SH-SY5Y (cell line): ENCODE results near the gene TRPV5.

ENCODE experiments used
- GATA2 ChIP-seq: IDR thresholded peaks from 2 replicates; pipeline ENCODE4 v1.6.1; 2011; ENCODE audit warnings: mild to moderate bottlenecking, low read depth, low read length
- GATA3 ChIP-seq: IDR thresholded peaks from 2 replicates; pipeline ENCODE4 v1.6.1; 2011; ENCODE audit warnings: low read depth, mild to moderate bottlenecking, low read length, moderate library complexity

TRPV5 gene

DNA sequence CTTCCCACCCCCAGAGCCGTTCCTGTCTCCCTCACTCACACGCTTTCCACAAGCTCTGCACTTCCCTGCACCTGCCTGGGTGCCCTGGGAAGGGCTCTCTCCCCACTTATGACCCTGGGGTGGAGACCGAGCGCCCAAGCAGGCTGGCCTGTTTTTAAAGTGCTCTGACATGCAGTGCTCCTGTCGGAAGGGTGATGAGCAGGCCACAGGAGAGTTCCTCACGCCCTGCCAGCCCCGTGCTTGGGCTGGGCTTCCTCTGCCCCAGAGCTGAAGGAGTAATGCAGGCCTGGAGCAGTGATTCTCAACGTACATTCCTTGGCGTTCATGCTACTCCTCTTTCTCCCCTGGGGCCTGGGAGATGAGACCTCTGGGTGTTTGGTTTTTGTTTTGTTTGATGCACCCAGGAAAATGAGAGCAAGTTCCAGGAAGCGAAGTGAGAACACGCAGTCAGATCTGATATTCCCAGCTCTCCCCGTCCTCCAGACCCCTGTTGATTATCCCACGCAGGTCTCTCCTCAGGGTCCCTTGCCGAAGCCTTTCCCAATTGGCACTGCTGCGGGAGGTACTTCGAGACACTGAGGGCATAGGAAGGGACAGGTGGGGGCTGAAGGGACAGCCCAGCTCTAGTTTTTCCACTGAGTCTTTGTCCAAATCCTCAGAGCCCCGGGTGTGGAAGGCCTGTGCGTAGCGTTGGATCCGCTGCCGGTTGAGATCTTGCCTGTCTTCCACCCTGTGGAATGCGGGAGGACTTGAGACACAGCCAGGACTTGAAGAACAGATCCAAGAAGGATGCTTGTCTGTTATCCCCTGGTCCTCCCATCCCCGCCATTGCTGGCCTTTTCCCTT lies 62.1 kb downstream of the TRPV5 start:
- TF ChIP-seq GATA2, result no peak
- no peak for TF ChIP-seq GATA3

DNA sequence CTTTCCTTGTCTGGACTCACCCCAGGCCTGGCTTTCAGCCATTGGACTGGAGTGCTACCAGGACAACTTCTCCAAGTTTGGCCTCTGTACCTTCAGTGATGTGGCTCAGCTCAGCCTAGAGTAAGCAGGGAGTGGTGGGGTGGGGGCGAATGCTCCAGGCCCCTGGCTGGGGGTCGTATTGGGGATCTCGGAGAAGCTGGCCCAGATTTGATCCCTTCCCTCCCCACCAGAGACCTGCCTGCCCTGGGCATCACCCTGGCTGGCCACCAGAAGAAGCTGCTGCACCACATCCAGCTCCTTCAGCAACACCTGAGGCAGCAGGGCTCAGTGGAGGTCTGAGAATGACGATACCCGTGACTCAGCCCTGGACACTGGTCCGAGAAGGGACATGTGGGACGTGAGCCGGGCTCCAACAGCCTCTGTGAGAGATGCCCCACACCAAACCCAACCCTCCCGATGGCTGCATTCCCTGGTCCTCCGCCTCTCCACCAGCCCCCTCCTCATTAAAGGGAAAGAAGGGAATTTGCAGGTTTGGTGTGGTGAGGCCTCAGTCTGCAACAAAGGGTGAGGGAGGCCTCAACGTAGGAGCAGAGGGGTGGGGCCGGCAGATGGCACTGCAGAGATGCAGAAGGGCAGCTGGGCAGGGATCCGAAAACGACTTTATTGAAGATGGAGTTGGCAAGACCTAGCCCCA lies 62.8 kb downstream of the TRPV5 start:
- TF ChIP-seq GATA2 (no peak), GATA3 (no peak)

DNA sequence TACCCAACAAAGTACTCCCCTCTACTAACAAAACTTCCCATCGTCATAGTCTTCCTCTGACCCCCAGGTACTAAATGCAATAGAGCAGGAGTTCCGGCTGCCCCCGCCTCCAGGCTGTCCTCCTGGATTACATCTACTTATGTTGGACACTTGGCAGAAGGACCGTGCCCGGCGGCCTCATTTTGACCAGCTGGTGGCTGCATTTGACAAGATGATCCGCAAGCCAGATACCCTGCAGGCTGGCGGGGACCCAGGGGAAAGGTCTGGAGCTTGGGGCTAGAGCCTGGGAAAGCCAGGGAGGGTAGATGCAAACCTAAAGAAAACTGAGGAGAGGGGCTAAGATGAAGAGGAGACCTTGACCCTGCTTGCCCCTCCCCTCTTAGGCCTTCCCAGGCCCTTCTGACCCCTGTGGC lies 63.4 kb downstream of the TRPV5 start:
- TF ChIP-seq GATA2 (no peak), GATA3 (no peak)

DNA sequence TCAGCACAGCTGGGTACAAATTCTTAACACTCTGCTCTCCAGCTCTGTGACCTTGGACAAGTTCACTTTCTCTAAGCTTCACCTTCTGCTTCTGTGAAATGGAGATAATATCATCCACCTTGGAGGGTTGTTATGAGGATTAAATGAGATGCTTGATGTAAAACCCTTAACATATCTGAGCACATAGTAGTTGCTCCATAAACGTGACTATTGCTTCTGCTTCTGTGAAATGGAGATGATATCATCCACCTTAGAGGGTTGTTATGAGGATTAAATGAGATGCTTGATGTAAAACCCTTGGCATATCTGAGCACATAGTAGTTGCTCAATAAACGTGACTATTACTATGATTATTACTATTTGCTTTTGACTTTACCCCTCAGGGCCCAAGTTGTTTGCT lies 64.1 kb downstream of the TRPV5 start:
- TF ChIP-seq GATA3 (no peak), GATA2 (no peak)

DNA sequence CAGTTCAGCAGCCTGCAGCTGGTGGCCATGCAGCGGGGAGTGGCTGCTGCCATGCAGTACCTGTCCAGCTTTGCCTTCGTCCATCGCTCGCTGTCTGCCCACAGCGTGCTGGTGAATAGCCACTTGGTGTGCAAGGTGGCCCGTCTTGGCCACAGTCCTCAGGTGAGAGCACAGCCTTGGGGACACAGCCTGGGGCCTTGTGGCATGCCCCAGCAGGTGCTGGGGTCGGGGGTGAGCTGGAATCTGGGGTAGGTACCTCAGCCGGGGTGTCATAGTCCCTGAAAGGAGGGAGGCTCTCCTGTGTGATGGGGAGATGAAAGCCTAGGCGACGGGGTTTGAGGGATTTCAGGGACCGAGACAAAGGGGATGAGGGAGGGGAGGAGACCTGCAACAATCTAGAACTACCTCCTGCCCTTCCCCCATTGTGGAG lies 64.5 kb downstream of the TRPV5 start:
- TF ChIP-seq GATA2, result no peak
- TF ChIP-seq GATA3, result no peak

DNA sequence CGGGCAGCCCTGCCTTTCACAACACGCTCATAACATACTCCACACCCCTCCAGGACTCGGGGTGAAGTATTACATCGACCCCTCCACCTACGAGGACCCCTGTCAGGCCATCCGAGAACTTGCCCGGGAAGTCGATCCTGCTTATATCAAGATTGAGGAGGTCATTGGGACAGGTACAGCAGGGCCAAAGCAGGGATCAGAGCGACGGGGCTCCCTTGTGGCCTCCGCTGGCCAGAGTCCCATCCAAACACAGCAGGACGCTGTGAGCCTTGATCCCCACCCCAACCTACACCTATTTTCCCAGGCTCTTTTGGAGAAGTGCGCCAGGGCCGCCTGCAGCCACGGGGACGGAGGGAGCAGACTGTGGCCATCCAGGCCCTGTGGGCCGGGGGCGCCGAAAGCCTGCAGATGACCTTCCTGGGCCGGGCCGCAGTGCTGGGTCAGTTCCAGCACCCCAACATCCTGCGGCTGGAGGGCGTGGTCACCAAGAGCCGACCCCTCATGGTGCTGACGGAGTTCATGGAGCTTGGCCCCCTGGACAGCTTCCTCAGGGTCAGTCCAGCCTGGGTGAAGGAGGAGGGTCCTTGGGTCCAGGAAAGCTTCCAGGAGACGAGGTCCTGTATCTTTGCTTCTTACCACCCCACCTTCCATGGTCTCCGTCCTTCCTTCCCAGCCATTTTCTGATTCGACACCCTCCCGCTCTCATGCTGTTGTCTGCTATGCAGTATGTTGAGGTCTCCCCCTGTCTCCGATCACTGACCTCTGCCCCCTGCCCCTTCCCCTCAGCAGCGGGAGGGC lies 65.2 kb downstream of the TRPV5 start:
- TF ChIP-seq GATA3, result no peak
- no peak for TF ChIP-seq GATA2

DNA sequence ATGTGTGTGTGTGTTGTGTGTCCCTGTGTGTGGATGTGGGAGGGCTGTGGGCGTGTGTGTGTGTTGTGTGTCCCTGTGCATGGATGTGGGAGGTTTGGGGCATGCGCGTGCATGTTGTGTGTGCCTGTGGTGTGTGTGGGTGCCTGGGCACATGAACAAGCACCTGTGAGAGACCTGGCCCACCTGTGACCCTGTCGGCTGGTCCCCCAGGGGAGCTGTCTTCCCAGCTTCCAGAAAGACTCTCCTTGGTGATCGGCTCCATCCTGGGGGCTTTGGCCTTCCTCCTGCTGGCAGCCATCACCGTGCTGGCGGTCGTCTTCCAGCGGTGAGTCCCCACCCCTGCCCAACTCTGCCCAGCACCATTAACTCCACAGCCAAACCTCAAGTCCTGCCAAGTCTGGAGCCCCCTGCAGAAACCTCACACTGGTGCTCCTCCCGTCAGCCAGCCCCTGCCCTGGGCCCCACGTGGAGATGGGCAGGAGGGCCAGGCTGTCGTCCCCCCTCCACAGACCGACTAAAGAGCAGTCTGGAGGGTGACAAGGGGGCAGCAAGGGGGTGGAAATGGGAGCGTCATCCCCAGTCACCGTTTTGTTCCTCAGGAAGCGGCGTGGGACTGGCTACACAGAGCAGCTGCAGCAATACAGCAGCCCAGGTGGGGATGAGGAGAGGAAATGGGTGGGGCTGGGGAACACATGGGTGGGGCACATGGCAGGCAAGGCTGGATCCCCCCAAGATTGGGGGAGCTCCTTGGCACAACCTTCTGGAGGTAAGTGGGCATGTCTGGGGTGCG lies 66.0 kb downstream of the TRPV5 start:
- TF ChIP-seq GATA3 (no peak), GATA2 (no peak)

DNA sequence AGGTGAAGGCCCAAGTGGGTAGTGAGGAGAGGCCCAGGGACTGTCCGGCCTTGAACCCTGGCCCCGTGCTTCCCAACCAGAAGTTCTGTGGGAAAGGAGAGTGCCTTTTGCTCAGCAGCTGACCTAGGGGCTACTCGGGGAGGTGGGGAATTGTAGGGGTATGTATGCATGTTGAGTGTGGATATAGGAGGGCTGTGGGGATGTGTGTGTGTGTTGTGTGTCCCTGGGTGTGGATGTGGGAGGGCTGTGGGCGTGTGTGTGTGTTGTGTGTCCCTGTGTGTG lies 66.5 kb downstream of the TRPV5 start:
- TF ChIP-seq GATA2, result no peak
- no peak for TF ChIP-seq GATA3

DNA sequence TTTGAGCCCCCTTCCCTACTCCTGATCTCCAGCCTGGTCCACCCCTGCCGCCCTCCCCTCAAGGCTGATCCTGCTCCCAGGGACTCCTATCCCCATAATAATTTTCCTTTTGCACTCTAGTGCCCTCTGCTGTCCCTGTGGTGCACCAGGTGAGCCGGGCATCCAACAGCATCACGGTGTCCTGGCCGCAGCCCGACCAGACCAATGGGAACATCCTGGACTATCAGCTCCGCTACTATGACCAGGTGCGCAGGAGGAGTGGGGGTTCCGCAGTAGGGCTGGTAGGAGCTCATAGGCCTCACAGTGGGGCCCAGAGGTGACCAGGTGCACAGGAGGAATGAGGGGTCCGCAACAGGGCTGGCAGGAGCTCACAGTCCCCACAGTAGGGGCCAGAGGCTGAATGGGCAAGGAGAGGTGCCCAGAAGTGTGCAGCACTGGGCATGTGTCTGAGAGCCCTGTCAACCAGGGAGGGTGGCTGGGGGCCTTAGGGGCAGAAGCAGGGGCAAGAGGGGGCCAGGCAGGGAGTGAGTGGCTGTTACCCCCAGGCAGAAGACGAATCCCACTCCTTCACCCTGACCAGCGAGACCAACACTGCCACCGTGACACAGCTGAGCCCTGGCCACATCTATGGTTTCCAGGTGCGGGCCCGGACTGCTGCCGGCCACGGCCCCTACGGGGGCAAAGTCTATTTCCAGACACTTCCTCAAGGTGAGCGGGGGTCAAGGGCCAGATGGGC lies 67.0 kb downstream of the TRPV5 start:
- no peak for TF ChIP-seq GATA2

DNA sequence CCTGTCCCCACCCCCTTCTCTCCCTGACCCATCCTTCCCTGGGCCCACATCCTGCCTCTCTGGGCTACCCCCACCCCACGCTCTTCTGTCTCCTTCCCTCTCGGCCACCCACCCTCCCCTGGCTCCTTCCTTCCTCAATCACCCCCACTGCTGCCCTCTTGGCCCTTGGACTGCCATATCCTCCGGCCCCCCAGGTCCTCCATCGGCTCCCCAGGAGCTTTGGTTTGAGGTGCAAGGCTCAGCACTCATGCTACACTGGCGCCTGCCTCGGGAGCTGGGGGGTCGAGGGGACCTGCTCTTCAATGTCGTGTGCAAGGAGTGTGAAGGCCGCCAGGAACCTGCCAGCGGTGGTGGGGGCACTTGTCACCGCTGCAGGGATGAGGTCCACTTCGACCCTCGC lies 67.8 kb downstream of the TRPV5 start:
- no peak for TF ChIP-seq GATA3
- TF ChIP-seq GATA2, result no peak

DNA sequence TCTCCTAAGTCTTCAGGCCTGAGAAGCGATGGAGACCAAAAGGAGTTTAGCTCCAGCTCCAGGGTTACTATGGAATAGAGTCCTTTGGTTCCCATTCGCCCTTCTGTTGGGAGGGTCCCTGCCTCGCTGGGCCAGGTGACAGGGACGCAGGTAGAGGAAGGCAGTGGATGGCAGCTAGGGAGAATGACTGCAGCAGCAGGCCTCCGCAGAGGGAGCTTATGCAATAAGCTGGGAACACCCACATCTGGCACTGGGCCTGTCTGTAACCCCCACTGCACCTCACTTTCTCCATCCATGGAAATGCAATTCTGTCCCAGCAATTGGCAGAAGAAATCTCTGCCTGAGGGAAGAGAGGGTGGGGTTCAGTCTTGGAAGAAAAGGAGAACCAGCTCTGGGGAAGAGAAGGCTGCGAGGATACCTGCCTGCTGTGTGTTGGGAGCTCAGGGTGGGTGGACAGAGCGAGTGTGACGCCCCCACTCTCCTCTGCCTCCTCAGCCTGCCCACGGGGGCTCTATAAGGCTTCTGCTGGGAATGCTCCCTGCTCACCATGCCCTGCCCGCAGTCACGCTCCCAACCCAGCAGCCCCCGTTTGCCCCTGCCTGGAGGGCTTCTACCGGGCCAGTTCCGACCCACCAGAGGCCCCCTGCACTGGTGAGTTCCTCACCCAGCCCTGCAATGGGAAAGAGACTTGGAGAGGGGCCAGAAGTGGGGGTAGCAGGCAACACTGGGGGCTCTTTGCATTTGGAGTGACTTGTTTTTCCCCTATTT lies 68.4 kb downstream of the TRPV5 start:
- TF ChIP-seq GATA3, result no peak
- TF ChIP-seq GATA2, result no peak

DNA sequence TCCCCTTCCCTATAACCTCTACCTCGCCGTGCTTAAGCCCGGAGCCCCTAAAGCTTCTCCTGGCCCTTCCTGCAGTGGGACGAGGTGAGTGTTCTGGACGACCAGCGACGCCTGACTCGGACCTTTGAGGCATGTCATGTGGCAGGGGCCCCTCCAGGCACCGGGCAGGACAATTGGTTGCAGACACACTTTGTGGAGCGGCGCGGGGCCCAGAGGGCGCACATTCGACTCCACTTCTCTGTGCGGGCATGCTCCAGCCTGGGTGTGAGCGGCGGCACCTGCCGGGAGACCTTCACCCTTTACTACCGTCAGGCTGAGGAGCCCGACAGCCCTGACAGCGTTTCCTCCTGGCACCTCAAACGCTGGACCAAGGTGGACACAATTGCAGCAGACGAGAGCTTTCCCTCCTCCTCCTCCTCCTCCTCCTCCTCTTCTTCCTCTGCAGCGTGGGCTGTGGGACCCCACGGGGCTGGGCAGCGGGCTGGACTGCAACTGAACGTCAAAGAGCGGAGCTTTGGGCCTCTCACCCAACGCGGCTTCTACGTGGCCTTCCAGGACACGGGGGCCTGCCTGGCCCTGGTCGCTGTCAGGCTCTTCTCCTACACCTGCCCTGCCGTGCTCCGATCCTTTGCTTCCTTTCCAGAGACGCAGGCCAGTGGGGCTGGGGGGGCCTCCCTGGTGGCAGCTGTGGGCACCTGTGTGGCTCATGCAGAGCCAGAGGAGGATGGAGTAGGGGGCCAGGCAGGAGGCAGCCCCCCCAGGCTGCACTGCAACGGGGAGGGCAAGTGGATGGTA lies 69.5 kb downstream of the TRPV5 start:
- TF ChIP-seq GATA3, result no peak
- TF ChIP-seq GATA2, result no peak
